Amniotic epithelial cell (primary cell): Measurements from ENCODE around the gene RIOK3.
"Not testable (repeated sequence)": the region's sequence is repeated elsewhere in the genome, so short reads cannot be mapped to it uniquely, and the experiment has no call there.

Source experiments
- DNase-seq: peaks from one replicate; pipeline ENCODE4 v3.0.0-alpha.2; 2010; ENCODE audit warnings: low read depth

Gene RIOK3

DNA sequence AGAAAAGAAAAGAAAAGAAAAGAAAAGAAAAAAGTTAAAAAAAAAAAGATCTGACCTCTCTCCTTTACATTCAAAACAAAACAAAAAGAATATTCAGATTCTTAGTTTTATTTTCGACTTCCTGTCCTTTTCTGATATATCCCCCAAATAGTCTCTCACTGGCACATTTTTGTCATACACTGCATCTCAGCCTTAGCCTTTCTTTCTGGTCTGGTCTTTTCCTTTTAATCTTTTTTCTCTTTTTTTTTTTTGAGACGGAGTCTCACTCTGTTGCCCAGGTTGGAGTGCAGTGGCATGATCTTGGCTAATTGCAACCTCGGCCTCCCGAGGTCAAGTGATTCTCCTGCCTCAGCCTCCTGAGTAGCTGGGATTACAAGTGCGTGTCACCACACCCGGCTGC, 1.6 kb upstream of the RIOK3 start:
- DNase-seq = no peak

DNA sequence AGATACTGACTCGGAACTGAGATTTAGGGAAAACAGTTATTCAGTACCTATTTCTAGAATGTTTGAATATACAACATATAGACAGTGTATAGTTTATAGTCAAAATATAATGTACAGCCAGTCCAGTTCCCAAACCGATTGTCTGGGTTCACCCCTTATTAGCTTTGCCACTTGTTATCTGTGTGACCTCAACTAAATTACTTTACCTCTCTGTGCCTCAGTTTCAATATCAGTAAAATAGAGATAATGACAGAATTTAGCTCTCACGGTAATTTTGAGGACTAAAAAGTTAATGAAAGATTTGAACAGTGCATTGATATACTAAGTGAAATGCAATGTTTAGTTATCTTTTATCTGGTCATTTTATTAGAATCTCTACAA, 750 bp upstream of the RIOK3 start:
- no peak for DNase-seq

- peak; percentile 87 for DNase-seq
These were observed 582 bp downstream of the RIOK3 start for GRCh38 chr18:23453680-23454058.

- DNase-seq = no peak
These were observed 3.7 kb downstream of the RIOK3 start for GRCh38 chr18:23456835-23457234.

DNA sequence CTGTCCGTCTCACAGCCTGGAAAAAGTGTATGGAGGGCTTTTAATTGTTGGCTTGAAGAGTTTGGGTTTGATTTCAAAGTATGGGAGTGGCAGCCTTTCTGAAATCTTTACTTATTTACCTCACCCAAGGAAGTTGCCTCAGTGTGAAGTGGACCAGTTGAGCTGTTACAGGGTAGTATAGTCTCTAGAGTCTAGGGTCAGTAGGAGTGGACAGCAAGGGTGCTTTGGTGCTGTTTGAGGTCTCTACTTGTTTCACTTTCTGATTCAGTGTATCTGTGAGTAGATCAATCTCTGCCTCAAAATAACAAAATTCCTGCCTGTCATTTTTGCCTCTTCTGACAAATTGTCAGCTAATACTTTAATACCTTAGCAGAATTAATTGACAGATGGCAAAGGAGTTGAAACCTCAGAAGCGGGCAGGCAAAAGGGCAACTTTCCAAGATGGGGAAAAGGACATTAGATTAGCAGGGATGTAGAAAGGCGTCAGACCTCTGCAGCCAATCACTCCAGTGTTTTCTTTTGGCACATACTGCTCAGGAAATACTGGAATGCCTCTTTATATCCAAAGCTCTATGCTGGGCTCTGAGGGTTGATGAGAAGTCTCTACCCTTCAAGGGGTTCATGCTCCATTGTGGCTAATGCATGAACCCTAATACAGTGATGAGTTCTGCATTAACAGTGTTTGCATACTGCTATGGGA, 5.9 kb downstream of the RIOK3 start:
- DNase-seq = no peak

GRCh38 chr18:23459530-23459921, 6.4 kb downstream of the RIOK3 start:
- no peak for DNase-seq

- no peak for DNase-seq
These were observed 7.5 kb downstream of the RIOK3 start for GRCh38 chr18:23460285-23461273.

GRCh38 chr18:23462876-23463275, 9.8 kb downstream of the RIOK3 start:
- DNase-seq = peak; percentile 50

DNA sequence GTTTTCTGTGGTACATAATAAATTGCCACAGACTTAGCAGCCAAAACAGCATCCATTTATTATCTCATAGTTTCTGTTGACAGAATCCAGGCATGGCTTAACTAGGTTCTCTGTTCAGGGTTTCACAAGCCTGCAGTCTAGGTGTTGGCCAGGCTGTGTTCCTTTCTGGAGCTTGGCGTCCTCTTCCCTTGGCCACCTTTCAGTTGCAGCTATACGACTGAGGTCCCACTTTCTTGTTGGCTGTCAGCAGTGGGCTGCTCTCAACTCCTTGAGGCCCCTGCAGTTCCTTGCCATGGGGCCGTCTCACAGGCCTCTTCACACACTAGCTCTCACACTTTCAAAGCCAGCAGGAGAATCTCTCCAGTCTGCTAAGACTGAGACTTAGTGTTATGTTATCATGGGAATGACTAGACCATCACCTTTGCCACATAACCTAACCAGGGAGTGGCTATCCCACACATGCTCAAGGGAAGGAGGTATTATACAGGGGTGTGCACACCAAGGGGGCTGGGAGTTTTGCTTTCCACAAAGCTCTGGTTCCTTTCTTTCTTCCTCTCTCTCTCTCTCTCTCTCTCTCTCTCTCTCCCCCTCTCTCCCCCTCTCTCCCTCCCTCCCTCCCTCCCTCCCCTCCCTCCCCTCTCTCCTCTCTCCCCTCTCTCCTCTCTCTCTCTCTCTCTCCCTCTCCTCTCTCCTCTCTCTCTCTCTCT, 15.8 kb downstream of the RIOK3 start:
- DNase-seq = peak; percentile 53

DNA sequence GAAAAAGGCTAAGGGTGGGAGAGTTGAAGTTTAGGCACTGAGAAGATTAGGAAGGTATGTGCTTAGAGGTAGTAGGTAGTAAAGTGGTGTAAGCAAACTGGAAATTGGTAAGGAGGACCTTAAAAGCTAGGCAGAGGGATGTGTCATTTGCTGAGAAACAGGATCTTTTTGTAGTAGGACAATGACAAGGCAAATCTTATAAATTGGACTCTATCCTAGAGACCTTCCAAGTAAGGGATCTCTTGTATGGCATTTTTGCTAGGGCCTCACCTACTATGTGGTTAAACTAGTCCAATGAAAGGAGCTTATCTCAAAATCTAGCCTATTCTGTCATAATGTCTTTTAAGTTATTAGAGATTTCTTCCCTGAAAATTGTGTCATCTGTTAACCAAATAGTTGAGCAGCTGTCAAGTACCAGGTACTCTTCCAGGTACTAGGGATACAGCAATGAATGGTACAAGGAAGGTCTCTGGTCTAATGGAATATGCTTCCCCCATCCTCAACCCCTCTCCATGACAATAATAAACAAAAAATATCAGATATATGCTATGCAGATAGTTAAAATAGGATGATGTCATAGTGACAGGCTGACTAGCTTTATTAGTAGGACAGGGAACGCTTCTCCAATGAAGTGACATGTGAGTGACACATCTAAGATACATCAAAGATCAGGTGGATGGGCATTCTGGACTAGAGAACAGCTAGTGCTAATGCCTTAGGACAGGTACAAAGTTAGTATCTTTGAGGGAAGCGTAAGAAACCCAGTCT, 17.7 kb downstream of the RIOK3 start:
- DNase-seq = no peak

- DNase-seq = no peak
These were observed 18.4 kb downstream of the RIOK3 start for GRCh38 chr18:23471486-23471885.

DNA sequence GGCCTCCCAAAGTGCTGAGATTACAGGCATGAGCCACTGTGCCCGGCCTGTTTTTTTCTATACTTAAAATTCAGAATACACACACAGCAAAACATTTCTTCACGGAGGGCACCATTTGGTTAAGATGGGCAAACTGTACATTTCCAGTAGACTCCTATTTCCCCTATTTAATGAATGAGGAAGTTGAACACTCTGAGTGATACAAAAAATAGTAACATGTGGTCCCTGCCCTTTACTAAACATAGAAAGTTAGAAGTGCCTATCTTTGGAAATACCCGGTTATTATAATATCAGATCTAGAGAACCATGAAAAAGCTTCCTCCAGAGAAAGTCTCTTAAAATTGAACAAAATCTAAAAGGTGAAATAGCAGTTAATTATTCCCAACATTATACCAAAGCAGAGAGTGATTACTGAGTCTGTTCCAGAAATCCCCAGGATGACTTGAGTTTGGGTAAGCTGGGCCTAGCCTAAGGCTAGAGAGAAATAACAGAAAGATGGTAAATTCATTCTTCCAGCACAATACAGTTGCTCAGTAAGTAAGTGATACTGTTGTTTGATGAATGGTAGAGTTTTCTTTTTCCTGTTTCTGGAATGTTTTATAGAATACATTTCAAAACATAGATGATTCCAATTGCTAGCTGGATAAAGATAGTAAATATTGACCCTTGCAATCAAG, 26.9 kb downstream of the RIOK3 start:
- DNase-seq = no peak

DNA sequence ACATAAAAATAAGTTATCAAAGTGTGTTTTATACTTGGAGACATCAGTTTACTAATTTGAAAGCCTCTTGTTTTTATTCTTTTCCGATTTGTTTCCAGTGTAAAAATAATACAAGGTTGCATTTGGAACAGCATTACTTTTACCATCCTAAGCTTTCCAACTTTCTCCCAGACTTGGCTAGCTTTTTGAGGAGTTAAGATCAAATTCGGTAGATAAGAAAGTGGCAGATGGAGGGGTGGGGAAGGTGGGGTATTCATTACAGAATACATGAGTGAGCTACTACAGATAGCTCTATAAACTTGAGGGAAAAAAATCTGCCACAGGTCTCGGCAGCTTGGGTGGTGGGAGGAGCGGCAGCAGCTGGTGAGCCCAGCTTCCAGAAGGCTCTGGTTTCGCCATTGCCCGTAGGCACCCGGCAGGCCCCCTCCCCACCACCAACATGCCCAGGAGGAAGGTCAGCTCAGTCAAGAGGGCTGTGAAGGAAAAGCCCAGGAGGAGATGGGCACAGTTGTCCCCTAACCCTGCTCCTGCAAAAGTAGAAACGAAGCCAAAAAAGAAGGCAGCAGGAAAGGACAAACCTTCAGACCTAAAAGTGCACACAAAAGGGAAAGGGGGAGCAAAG, 31.6 kb downstream of the RIOK3 start:
- DNase-seq = no peak

DNA sequence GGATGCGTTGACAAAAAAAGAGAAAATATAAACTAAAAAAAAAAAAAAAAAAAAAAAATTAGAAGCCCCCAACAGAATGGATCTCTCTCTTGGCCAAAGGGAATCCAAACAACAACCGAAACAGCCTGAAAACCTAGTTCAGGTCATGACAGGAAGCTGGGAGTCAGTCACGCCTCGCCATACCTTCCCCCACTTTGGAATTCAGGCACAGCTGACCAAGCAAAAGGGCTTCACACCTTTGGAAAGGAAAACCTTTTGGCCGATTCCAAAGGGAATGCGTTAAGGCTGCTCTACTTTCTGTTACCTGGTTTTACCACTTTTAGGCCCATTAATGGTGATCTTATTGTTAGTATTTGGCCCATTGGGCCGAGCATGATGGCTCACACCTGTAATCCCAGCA, 32.3 kb downstream of the RIOK3 start:
- DNase-seq = no peak

- DNase-seq = no peak
These were observed 34.9 kb downstream of the RIOK3 start for GRCh38 chr18:23487738-23488570.

- DNase-seq = not testable (repeated sequence)
These were observed 36.5 kb downstream of the RIOK3 start for GRCh38 chr18:23489586-23489985.

DNA sequence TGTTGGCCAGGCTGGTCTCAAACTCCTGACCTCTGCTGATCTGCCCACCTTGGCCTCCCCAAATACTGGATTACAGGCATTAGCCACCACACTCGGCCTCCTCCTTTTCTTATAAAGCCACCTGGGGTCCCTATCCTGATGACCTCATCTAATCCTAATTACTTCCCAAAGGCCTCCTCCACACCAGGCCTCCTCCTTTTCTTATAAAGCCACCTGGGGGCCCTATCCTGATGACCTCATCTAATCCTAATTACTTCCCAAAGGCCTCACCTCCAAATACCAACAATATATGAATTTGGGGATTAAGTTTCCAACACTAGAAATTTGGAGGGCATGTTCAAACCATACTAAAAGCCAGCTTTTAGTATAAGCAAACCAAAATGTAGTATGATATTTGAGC, 40.6 kb downstream of the RIOK3 start:
- DNase-seq = no peak

- no peak for DNase-seq
These were observed 41.9 kb downstream of the RIOK3 start for GRCh38 chr18:23494992-23495391.

DNA sequence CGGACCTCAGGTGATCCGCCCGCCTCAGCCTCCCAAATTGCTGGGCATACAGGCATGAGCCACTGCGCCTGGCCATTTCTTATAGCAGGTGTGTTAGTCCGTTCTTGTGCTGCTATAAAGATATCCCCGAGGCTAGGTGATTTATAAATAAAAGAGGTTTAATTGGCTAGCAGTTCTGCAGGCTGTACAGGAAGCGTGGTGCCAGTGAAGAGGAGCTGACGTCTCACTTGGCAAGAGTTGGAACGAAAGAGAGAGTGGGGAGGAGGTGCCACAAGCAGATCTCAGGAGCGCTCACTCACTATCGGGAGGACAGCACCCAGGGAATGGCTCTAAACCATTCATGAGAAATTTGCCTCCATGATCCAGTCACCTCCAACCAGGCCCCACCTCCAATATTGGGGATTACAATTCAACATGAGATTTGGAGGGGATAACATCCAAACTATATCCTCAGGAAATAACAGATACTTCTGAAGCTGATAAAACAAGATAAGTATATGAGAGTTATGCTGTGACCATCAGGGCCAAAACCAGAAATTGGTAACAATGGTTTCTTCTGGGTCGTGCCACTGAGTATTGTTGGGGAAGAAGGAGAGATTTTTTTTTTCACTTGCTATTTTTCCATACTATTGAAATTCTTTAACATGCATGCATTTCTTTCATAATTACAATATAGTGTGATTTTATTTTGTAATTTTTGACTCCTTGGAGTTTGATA, 42.8 kb downstream of the RIOK3 start:
- DNase-seq = no peak
